Astrocyte of the cerebellum (primary cell): ENCODE measurements around the gene TMEM31.

Source experiments
- DNase-seq: peaks from one replicate; pipeline ENCODE4 v3.0.0-alpha.2; 2011; ENCODE audit warnings: low read depth
- H3K4me3 ChIP-seq: 2 replicates; pipeline ENCODE4 v1.5.1; 2011; ENCODE audit warnings: mild to moderate bottlenecking, low read depth, low read length, moderate library complexity
- in situ Hi-C: cut with HindIII; loops from 2 replicates; pipeline ENCODE4 v1.10.0; 2017; ENCODE audit warnings: low sequenced_read_pairs
- TF ChIP-seq, protein P1 (sequence below): IDR thresholded peaks from 2 replicates; pipeline ENCODE4 v1.5.1; 2012; ENCODE audit warnings: low read length, low read depth, moderate library complexity, mild to moderate bottlenecking; ENCODE audit errors: missing control alignments

TMEM31 gene, protein sequence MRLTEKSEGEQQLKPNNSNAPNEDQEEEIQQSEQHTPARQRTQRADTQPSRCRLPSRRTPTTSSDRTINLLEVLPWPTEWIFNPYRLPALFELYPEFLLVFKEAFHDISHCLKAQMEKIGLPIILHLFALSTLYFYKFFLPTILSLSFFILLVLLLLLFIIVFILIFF

DNA sequence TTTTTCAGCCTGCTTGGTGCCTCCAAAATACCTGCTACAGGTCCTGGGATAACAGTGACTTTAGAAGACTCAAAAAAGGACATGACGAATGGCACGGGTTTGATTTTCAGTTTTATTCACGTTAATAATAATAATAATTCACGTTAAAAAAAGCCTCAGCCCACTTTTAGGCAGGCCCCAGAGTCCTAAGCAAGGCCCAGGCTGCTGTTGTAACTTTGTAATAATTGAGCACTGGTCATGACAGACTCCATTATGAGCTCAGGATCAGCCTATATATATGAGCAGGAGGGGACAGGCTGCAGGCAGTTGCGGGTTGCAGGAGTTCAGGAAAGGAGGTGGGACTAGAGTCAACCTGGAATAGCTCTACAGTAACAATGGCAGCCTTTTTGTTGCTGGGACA is at the start of gene TMEM31:
TSS of gene TMEM31 (plus strand) at position 301 of the 400 bp plus-strand sequence. CDS start 1,350 bp downstream, outside the sequence.
- DNase-seq, result no peak
- no peak within 1 kb of the TSS for H3K4me3 ChIP-seq
- TF ChIP-seq, protein P1, sequence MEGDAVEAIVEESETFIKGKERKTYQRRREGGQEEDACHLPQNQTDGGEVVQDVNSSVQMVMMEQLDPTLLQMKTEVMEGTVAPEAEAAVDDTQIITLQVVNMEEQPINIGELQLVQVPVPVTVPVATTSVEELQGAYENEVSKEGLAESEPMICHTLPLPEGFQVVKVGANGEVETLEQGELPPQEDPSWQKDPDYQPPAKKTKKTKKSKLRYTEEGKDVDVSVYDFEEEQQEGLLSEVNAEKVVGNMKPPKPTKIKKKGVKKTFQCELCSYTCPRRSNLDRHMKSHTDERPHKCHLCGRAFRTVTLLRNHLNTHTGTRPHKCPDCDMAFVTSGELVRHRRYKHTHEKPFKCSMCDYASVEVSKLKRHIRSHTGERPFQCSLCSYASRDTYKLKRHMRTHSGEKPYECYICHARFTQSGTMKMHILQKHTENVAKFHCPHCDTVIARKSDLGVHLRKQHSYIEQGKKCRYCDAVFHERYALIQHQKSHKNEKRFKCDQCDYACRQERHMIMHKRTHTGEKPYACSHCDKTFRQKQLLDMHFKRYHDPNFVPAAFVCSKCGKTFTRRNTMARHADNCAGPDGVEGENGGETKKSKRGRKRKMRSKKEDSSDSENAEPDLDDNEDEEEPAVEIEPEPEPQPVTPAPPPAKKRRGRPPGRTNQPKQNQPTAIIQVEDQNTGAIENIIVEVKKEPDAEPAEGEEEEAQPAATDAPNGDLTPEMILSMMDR, result no peak
- in situ Hi-C loops, result no loop called here

DNA sequence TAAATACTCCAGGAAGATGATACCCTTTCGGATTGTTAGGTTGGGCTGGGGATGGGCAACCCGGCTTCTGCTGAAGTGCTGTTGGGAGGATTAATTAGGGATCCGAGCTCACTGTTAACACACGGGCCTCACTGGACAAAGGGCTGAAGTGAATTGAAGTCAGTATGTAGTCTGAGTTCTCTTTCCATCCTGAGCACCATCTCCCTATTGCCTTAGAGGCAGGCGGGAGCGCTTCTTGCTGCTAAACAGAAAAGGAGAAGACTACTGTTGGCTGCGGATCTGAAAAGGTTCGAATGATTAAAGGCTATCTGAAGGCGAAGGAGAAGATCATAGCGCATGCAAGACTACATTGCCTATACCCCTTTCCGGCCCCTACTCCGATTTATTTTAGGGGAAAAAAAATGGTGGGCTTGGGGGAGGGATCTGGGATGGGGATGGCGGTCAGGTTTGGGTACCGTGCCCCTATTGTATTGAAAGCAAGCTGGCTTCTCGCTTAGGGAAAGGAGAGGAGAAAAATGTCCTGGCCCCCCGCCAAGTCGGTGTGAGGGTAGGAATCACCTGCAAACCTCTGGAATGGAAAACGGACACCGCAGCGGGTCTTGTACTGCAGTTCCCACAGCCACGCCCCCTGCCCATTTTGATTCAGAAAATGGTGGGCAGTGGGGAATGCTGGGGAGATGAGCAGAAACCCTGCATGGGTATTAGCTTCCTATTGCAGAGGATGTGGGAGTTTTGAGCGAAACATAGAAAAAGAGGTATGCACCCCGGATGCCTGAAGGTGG is 46.5 kb upstream of the TMEM31 start:
- TF ChIP-seq, protein P1, result no peak
- in situ Hi-C loops, result no loop called here
- H3K4me3 ChIP-seq, result no peak overlapping the region
- DNase-seq, result no peak

DNA sequence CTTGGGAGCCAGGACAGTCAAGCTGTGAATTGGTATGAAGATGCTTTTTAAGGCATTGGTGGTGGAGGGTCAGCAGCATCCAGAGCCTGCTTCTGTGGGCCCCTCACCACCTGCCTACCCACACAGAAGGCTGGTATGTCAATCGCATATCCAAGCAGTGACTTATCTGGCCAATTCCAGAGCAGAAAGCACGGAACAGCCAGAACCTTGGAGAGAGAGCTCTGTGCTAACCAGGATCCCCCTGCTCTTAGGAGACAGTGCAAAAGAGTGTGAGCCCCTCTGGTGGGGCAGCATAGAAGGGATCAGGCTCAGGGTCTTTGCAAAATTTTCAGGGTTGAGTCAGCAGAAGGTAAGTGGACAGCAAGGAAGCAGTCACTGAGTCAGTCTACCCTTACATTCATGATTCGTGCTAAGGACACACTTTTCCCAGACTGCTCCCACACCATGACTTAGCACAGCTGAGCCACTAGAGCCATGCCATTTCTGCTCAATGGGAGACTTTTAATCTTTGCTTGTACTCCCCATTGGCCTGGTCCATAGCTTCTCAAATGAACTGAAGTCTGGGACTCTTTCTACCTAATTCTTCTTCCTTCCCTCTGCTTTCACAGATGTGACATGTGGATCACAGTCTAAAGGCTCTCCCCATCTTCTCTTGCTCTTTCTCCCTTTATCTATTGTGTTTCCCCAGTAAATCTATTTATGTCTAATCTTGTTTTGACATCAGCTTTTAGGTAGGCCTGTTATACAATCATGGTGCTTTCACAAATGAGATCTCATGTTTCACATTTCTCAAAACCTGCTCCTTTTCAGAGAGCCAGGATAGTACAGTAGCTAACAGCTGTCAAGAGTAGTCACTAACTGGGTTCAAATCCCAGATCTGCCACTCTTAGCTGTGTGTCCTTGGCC is 44.3 kb upstream of the TMEM31 start:
- no peak for DNase-seq

DNA sequence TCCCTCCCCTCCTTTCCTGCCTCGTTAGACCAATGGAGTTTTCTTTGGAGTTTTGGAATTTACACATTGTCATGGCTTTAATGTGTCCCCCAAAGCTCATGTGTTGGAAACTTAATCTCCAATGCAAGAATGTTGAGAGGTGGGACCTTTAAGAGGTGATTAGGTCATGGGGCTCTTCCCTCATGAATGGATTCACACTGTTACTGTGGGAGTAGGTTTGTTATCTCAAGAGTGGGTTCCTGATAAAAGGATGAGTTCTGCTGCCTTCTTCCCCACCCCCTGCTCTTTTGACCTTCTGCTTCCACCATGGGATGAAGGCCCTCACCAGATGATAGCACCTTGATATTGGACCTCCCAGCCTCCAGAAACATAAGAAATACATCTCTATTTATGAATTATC is 41.0 kb upstream of the TMEM31 start:
- H3K4me3 ChIP-seq, result no peak overlapping the region
- in situ Hi-C loops, result no loop called here
- TF ChIP-seq, protein P1, result no peak
- no peak for DNase-seq

More for the DNA sequence above, 44.3 kb upstream of the TMEM31 start:
- in situ Hi-C loops, result no loop called here
- H3K4me3 ChIP-seq, result no peak overlapping the region
- TF ChIP-seq, protein P1, result no peak

DNA sequence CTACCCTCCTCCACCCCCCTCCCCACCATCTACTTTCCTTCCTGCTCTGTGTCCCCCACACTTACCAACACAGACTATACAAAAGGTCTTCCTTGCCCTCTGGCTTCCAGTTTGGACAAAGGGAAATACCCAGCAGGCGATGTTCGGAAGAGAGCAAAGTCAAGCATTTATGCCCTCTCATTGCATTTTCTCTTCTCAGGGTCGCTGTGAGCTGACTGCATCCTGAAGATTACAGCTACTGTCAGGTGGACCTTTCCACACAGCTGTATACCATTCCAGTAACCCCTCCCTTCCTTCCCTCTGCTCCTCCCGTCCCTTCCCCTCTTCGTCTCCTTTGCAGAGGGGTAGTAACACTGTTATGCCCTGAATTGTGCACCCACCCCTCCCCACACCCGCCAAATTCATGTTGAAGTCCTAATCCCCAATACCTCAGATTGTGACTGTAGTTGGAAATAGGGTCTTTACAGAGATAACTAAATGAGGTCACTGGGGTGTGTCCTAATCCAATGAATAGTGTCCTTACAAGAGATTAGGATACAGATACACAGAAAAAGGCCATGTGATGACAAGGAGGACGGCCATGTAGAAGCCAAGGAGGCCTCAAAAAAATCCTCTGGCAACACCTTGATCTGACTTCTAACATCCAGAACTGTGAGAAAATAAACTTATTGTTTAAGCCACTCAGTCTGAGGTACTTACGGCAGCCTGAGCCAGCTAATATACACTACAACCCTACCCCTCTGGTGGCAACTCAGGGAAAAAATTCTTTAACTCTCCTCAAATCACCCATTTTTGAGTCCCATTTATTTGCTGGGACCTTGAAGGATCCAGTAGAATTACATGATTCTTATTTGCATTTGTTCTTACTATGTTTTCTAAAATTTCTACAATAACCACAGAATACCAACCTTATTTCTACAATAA is 35.9 kb upstream of the TMEM31 start:
- DNase-seq, result no peak
- H3K4me3 ChIP-seq, result no peak overlapping the region
- TF ChIP-seq, protein P1, result peak; percentile 5
- in situ Hi-C loops, result no loop called here
